DMS79 treated with DMSO at 0.1 percent for 48 hours (cell line): ENCODE measurements around the gene MCAM.

Experiments used
- DNase-seq: peaks from one replicate; lab custom pipeline; 2025; lab: John Stamatoyannopoulos, UW

MCAM gene

DNA sequence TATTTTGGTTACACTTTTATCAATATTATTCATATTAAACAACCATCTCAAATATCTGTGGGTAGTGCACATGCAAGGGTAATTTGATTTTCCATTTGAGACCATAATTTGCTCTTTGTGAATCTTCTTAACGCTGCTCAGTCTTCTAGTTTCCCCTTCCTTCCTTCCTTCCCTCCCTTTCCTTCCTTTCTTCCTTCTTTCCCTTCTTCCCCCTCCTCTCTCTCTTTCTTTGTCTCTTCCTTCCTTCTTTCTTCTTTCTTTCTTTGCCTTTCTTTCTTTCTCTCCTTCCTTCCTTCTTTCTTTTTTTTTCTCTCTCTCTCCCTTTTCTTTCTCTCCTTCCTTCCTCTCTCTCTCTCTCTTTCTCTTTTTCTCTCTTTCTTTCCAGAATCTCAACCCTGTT lies 13.3 kb upstream of the MCAM start:
- DNase-seq, result no peak

DNA sequence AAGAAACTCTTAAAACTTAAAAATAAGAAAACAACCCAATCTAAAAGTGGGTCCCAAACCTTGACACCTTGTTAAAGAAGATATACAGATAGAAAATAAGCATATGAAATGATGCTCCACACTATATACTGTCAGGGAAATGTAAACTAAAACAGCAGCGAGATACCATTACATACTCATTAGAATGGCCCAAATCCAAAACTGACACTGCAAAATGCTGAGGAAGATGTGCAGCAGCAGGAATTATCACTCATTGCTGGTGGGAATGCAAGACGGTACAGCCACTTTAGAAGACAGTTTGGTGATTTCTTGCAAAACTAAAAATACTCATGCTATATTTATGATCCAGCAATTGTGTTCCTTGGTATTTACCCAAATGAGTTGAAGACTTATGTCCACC lies 12.4 kb upstream of the MCAM start:
- no peak for DNase-seq

DNA sequence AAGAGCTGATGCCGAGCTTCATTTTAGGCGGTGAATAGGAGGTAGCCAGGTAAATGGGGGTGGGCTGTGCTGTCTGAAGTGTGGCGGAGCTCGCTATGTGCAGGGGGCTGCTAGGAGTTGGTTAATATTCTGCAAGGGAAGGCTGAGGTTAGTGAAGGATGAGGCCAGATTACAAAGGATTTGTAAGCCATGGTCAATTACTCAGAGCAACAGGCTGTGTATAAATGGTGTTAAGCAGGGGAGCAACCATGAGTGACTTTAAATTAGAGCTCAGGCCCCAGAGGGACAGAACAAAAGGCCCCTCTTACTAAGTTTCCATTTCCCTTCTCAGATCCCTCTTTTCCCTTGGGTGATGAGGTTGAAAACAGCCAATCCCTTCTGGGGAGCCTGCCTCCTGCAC lies 7.3 kb upstream of the MCAM start:
- DNase-seq, result no peak

DNA sequence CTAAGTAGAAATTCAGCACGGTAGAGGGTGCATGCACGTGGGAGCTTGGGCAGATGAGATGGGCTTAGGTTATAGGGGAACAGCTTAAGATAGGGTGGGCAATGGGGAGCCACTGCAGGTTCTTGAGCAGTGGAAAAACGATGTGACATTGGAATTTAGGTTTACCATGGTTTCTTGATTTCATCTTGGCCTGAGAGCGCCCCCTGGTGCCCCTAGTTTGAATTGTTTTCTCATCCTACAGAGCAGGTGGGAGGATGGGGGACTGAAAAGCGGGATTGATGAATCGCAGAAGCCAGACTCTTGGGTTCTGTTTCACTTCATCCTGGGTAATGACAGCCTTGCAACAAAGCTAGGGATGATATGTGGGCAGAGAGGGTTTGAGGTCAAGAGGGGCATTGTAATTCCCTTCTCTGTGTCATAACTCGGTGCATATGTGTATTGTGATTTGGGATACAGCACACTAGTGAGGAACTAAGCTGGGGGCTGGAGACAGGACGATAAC lies 6.7 kb upstream of the MCAM start:
- peak; percentile 19 for DNase-seq

DNA sequence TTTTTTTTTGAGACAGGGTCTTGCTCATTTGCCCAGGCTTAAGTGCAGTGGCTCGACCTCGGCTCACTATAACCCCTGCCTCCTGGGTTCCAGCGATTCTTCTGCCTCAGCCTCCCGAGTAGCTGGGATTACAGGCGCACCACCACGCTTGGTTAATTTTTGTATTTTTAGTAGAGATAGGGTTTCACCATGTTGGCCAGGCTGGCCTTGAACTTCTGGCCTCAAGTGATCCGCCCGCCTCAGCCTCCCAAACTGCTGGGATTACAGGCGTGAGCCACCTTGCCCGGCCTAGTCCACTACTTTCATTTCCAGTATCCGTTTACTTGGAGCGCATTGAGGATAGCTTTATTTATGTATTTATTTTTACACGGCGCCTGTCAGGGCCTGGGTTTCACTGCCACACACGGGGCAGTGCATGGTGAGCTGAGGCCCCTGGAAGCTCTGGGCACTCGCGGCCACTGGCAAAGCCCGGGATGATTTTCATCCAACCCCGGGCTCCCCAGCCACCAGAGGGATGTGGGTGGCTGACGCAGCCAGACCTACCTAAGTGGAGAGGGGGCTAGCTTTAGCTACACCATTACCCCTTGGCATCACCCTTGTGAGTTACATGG lies 6.1 kb upstream of the MCAM start:
- DNase-seq, result no peak

DNA sequence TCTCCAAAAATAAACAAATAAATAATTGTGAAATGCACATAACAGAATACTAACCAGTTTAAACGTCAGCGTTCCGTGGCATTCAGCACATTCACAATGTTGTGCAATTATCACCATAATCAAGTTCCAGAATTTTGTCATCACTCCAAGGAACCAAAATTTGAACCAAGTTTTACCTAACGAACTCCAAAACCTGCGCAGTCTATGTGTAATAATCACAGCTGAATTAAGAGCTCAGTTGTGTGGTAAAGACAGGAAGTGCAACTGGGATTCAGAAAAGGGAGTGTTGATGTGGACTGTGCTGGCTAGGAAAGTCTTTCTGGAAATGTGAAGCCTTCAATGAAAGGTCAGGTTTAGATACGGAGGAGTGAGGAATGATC lies 5.4 kb upstream of the MCAM start:
- DNase-seq, result no peak

DNA sequence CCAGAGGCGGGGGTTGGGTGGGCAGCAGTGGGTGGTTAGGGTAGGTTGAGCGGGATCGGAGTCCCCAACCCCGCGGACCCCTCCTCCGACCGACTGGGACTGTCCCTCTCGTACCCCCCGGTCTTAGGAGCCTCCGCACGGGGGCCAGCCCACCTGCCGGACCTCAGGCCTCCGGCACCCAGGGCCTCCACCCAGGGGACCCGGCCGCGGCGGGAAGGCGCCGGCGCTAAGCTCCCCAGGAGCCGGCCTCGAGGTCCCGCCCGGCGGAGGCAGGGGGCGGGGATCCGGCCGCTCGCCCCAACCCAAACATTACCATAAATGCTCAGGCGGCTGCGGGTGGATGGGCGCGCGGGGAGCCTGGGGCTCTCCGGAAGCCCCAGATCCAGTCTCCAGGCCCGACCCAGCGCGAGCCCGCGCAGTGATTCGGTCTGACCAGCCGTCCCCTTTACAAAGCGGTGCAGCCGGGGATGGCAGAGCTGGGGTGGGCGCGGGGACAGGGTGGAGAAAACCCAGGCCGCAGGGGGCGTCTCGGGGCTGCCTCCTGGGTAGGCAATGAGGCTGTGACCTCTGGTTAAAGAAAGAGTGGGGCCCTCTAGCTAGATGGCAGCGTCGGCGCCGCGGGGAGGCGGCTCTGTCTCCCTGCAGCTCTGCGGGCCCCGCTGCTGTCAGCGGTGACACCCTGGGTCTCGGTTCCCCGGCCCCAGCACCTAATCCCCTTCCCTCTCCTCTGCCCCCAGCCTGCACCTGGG lies 4.0 kb upstream of the MCAM start:
- DNase-seq, result no peak

DNA sequence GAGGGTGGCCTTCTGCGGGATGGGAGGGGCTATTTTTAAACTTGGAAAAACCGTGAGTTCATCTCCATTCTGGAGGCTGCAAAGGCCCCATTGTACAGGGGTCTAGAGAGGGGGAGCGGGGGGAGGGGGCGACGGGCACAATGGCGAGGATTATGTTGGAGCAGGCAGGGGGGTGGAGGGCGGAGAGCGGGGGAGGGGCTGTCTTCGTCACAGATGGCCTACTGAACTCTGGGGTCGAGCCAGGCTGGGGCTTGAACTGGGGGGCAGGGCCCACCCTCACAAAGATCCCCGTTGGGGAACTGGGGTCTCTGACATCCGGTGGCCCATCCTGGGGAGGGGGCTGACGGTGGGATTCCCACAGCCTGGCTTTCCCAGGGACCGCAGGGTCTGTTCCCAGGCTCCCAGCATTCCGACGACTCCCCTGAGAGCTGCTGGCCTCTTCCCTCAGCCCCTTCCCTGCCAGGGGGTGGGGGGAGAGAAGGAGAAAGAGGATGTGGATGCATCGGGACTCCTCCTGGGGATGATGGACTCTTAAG lies 3.4 kb upstream of the MCAM start:
- no peak for DNase-seq

DNA sequence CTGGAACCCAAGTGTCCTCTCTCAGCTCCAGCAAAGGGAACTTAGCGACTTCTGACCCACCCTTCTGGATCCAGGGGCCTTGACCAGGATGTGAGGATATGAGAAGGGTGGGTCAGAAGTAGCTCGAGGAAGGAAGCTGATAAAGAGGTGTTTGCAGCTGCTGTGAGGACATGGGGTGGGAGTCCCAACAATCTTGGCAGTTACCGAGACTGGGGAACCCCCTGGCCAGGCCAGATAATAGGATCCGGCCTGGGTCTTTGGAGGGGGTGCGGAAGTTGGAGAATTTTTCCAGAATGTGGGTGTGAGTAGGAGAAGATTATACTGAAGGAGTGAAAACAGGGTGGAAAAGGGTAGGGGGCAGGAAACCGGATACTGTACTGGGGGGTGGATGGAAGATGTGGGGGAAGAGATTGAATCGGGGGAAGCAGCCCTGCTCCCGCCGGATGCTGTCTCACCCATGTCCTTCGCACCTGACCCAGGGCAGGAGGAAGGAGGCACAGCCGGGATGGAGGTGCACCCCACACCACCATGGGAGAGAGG lies 2.8 kb upstream of the MCAM start:
- DNase-seq, result no peak

DNA sequence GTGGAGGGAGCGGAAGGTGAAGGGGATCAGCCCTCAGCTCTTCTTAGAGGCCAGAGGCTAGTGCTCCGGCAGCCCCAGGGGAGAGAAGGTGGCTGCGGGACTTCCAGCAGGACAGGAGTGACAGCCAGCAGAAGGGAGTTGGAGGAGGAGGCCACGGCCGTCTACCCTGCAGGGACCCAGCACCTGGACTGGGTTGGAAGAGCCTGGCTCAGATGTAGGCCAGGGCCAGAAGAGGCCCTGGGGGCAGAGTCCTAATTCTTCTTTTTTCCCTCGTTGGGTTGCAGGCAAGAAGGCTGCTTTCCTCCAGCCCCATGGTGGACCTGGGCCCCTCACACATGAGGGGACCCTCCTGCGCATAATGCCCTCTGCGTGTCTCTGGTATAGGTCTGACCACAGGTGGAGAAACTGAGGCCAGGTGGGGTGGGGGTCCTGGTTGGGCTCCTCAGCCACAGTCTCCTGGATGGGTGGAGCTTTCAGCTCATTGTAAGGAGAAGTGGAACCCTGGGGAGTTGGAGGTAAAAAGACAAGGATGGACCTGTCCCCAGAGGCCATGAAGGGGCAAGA lies 2.3 kb upstream of the MCAM start:
- no peak for DNase-seq

DNA sequence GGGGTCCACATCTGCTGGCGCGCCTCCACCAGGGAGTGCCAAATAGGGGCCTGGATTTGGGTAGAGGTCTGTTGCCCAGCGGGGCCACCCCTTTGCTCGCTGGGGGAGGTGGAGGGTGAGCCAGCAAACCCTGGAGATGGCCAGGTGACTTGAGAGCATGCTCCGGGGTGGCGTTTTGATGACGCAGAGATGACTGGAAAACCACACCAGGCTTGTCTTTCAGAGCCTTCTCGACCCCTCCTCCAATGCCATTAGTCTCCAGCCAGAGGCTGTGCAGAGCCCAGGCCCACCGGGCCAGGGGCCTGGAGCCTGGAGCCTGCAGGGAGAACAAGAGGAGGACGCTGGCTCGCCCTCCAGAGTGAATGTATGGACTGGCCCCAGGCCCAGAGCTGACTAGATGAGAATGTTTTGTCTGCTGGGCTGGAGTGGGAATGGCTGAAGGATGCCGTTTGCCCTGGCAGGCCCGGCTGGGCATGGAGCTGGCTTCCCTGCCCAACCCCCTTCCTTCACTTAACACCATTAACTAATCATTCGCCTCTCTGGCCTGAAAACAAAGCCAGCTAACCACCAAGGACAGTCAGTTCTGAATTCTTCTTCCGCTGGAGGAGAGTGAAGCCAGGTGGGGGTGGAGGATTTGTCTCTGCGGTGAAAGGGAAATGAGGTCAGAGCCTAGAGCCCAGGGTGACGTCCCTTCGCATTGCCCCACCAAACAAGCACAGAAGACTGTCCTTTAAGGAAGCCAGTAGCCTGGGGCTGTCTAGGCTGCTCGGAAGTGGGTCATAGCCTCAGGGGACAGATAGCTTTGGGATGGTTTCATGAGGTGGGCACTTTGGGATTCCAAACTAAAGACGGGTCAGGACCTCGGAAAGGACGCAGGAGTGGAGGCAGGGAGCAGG lies 1.6 kb upstream of the MCAM start:
- no peak for DNase-seq

DNA sequence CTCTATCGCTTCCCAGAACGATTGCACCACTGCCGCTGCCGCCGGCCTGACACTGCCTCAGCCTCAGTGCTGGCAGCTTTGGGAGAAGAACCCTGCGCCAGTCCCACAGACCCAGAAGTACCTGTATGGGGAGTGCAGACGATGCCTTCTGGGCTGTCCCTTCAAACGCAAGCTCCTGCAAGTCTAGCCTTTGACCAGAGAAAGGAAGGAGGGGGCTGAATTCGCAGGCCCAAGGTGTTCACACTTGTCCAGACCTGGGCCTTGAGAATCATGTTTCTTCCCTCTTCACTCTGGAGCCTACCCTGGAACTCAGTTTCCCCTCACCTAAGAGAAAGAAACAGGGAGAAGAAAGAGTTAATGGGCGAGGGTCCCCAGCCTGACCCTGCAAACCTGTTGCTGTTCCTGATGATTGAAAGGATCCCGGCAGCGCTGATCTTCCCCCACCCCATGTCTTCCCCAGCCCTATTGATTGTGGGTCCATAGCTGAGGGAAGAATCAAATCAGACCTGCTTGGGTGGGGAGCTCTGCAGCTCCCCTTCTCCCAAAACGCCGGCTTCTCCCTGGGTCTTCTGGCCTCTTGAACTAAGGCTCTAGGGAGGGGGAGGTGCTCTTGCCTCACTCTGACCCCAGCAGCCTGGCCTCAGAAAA lies 786 bp upstream of the MCAM start:
- DNase-seq, result no peak

DNA sequence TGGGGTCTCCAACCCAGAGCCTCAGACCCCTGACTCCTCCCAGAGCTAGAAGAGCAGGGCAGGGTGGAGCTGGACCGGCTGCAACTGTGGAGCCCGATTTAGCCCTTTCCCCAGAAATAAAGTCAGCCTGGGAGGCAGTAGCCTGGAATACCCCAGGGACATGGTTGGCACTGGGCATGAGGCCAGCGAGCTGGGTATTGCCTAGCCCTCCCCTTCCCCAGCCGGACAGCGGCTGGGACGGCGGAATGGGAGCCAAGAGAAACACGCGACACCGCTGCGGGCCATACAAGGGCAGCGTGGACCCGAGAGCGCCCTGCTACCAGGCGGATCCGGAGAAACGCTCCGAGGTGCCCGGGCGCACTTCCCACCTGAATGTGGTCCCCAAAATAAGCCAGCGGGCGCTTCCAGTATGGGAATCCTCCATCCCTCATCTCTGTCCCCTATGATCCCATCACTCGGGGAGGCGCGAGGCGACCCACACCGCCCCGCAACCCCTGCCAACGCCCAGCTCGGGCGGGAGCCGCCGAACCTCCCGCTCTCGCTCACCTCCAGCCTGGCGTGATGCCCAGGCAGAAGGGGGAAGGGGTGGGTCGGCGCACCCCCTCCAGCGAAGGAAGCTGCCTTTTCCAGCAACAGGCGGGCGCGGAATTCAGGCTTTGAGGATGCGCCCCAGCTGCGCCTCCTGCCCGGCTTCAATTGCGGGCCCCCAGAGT lies 758 bp downstream of the MCAM start:
- peak; percentile 66 for DNase-seq

DNA sequence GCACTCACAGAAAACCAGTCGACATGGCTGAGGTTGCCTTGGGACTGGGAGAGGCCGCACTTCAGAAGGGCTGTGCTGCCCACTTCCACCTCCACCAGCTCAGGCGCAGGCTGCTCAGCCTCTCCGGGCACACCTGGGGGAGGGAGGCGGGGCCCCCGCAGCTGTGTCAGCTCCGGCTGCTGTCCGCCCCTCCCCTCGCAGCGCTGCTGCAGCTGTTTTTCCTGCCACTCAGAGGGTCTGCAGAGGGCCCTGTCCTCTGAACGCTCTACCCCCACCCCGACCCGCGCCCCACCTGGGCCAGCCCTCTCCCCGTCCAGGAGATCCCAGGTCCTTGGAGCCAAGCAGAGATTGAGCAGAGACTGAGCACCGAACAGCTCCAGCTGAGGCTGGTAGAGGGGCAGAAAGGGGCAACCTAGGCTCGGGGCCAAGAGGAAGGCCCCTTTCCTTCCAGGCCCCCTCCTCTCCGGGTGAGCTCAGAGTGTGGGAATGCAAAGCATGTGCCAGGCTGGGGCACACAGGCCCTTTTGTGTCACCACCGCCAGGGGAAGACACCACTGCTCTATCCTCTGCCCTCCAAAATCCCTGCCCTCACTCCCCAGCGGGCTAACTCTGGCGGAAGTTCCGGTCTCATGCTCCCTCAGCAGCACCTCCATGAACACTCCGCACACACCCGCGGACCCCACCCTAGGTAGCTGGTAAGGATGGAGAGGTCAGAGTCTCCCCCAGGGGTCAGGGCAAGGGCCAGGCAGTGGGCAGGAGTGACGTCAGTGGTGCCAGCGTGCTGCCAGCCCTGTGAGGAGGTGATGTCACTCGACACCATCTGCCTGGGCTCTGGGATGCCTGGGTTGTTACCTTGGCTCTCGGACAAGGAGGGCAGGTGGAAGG lies 1.6 kb downstream of the MCAM start:
- peak; percentile 67 for DNase-seq

DNA sequence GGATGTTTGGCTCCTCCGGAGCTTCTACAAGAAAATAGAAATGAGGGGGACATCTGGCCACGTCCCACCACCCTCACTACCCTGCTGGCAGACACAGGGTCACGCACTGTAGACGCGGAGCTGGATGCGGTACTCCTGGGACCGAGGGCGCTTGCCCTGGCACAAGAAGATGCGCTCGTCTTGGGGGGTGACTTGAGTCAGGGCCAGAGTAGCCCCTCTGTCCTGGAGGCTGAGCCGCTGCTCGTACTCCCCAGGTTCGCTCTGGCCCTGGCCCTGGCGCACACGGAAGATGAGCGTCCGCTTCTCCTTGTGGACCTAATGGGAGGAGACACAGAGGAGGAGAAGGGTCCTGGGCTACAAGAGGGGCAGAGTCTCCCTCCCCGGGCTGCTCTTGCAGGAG lies 2.2 kb downstream of the MCAM start:
- no peak for DNase-seq

DNA sequence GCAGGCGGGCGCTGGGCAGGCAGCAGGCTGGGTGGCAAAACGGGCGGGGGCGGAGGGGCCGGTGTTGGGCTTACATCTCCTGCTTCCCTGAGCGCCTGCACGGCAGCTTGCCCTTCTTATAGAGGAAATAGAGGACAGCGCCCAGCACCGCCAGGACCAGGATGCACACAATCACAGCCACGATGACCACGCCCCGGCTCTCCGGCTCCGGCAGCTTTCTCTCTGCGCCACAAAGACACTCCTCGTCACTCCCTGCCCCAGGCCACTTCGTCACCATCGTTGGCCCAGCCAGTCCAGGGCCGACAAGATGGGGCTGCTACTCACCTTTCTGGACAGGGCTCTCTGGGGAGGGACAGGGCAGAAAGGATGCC lies 6.3 kb downstream of the MCAM start:
- DNase-seq, result no peak

DNA sequence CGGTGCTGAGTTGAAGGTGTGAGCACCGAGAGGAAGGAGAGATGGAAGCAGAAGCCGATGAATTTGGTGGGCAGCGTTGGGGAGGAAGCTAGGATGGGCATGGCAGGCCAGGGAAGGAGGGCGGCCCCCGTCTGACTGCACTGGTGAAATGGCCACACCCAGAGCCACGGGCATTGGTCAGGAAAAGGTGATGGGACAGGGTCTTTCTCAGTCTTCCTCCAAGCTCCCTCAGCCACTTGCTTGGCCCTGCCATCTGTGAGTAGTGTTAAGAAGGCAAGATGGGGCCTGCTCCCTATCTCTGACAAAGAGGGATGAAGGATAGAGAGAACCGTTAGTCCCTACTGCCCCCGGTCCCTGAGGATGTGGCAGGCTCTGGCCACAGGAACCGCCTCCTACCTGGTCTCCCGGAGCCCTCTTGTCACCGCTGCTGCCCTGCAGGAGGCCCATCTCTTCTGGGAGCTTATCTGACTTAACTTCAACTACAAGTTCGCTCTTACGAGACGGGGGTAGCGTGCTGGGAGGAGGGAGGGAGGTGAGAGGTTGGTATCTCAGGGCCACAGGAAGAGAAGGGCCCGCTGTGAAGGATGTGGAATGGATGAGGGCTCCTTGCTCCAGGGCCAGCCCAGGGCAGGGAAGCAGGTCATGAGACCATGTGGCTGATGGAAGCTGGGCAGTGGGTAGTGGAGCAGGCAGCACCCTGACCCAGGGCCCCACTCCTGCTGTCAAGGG lies 6.8 kb downstream of the MCAM start:
- DNase-seq, result no peak

DNA sequence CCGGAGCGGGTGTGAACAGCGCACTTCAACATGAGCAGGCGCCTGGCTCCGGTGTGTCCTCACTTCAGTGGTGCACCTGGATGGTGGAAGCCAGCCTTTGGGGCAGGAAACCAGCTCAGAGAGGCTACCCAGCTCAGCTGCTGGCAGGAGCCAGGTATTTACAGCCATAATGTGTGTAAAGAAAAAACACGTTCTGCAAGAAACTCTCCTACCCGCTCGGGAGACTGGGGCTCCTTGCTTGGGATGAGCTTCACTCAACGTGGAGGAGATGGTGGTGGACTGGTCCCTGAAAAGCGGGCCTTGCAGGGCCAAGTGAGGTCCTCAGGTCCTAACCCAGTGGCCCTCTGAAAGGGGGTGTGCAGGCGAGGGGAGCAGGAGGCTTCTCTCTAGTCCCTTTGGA lies 7.5 kb downstream of the MCAM start:
- no peak for DNase-seq

DNA sequence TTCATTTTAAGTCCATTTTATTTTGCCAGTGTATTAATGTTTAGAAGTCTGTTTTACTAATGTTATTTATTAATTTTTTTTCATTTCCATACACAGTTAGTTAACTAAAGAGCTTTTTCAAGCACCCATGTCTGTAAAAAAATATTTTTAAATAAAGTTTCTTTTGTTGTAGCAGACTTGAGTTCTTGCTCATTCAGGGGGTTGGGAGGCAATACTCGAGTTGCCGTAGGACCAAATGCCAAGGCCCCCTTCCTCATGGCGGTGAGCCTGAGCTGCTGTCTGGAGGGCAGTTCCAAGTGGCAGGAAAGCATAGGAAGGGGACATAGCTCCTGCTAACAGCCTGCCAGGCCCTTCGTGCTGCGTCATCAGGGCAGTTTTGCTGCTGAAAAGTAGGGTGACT lies 9.0 kb downstream of the MCAM start:
- DNase-seq, result no peak
